HG03025 (cell line): ENCODE measurements around the gene TBP.

ENCODE experiments used
- ATAC-seq: cut with Tn5 transposase; IDR thresholded peaks from one replicate; pipeline ENCODE4 v1.9.1; 2021; ENCODE audit warnings: mild to moderate bottlenecking, moderate library complexity; ENCODE audit not compliant: unreplicated experiment, low FRiP score

The TBP gene

GRCh38 chr6:170533792-170534191 is 20.4 kb upstream of the TBP start:
- ATAC-seq: no peak

GRCh38 chr6:170535004-170535403 is 19.2 kb upstream of the TBP start:
- ATAC-seq: no peak

GRCh38 chr6:170536671-170537070 is 17.5 kb upstream of the TBP start:
- ATAC-seq: no peak

GRCh38 chr6:170537329-170537728 is 16.8 kb upstream of the TBP start:
- no peak for ATAC-seq

- ATAC-seq: no peak
These were observed 12.0 kb upstream of the TBP start for GRCh38 chr6:170542031-170542719.

- no peak for ATAC-seq
These were observed 8.8 kb upstream of the TBP start for GRCh38 chr6:170545405-170545804.

- peak; percentile 49 for ATAC-seq
These were observed 1.2 kb upstream of the TBP start, which contains the start of gene PSMB1 for GRCh38 chr6:170552765-170553533. Gene PSMB1, minus strand, starts transcription at chr6:170553307. Its CDS starts 65 bp downstream, at chr6:170553242.

- peak; percentile 36 for ATAC-seq
These were observed 596 bp upstream of the TBP start for GRCh38 chr6:170553534-170554012.

GRCh38 chr6:170554796-170555137 is 598 bp downstream of the TBP start:
- no peak for ATAC-seq

GRCh38 chr6:170555305-170555704 is 1.1 kb downstream of the TBP start:
- ATAC-seq: no peak

GRCh38 chr6:170561555-170561954 is 7.4 kb downstream of the TBP start:
- no peak for ATAC-seq

GRCh38 chr6:170564936-170565530 is 10.9 kb downstream of the TBP start:
- ATAC-seq: no peak

GRCh38 chr6:170572704-170573466 is 18.7 kb downstream of the TBP start:
- no peak for ATAC-seq

- no peak for ATAC-seq
These were observed 21.1 kb downstream of the TBP start for GRCh38 chr6:170575250-170575649.

GRCh38 chr6:170578909-170579308 is 24.7 kb downstream of the TBP start:
- no peak for ATAC-seq

GRCh38 chr6:170583756-170584180 is 29.6 kb downstream of the TBP start:
- ATAC-seq: no peak

GRCh38 chr6:170584181-170584953 is 30.2 kb downstream of the TBP start, which contains the start of gene PDCD2:
Gene PDCD2, minus strand, starts transcription at chr6:170584637. Its CDS starts 56 bp downstream, at chr6:170584581.
- peak; percentile 96 for ATAC-seq

- peak; percentile 32 for ATAC-seq
These were observed 30.9 kb downstream of the TBP start for GRCh38 chr6:170584954-170585498.

- ATAC-seq: no peak
These were observed 36.6 kb downstream of the TBP start for GRCh38 chr6:170590725-170591124.

- no peak for ATAC-seq
These were observed 42.3 kb downstream of the TBP start for GRCh38 chr6:170596426-170596825.
